ENCODE measurements around the gene MRPS18B. TPM values are rescaled to one million over a fixed set of nuclear protein-coding genes. Genes with fewer than 3 reads are reported as not detected.

The MRPS18B gene
- total and polyA plus RNA-seq, 2 of the 13 experiments (the other 11 are each of a cell fraction or from before 2014, with no cell fraction given): 125 to 131 TPM

GRCh38 chr6:30670760-30671527 is 53.3 kb downstream of the MRPS18B start (continued):
- TF ChIP-seq AKNA (CRISPR knock-in tag; IDR thresholded peaks at IDR 0.05; ENCODE audit: borderline replicate concordance) (no peak), NR2F6 (IDR thresholded peaks at IDR 0.05) (no peak), NR2F6 (CRISPR knock-in tag; IDR thresholded peaks at IDR 0.05) (0 out of 2 replicates have a peak, but pooled peaks have one; percentile 6), ZNF407 (CRISPR knock-in tag; IDR thresholded peaks at IDR 0.05; ENCODE audit: not compliant biosample characterization) (no peak), ZNF274 (CRISPR knock-in tag; IDR thresholded peaks at IDR 0.05) (no peak), ZNF10 (CRISPR knock-in tag; IDR thresholded peaks at IDR 0.05; ENCODE audit: borderline replicate concordance, low read depth) (no peak), SP1 (IDR thresholded peaks at IDR 0.05) (no peak), SP1 (CRISPR knock-in tag; IDR thresholded peaks at IDR 0.05) (no peak), KAT8 (CRISPR knock-in tag; IDR thresholded peaks at IDR 0.05) (no peak), SALL1 (CRISPR knock-in tag; IDR thresholded peaks at IDR 0.05) (peak; percentile 17; the same call in 1 of the 2 replicates), ZNF264 (CRISPR knock-in tag; IDR thresholded peaks at IDR 0.05) (no peak), ZNF468 (CRISPR knock-in tag; IDR thresholded peaks at IDR 0.05) (no peak), ZNF331 (CRISPR knock-in tag; IDR thresholded peaks at IDR 0.05) (no peak), SMC3 (IDR thresholded peaks at IDR 0.05; ENCODE audit: low read length) (peak; percentile 67), ZFP62 (CRISPR knock-in tag; IDR thresholded peaks at IDR 0.05) (no peak), PHF5A (CRISPR knock-in tag; IDR thresholded peaks at IDR 0.05; ENCODE audit: low read depth, unreplicated experiment) (no peak), SSRP1 (CRISPR knock-in tag; IDR thresholded peaks at IDR 0.05) (no peak), ZNF44 (CRISPR knock-in tag; IDR thresholded peaks at IDR 0.05) (no peak)

Data from HepG2 (cell line).